ENCODE measurements around the gene MAP3K1. TPM values are rescaled to one million over a fixed set of nuclear protein-coding genes. Genes with fewer than 3 reads are reported as not detected.

MAP3K1 gene
- total RNA-seq, 2 donors from 2014 or later: 31.7 to 40.6 TPM

DNA sequence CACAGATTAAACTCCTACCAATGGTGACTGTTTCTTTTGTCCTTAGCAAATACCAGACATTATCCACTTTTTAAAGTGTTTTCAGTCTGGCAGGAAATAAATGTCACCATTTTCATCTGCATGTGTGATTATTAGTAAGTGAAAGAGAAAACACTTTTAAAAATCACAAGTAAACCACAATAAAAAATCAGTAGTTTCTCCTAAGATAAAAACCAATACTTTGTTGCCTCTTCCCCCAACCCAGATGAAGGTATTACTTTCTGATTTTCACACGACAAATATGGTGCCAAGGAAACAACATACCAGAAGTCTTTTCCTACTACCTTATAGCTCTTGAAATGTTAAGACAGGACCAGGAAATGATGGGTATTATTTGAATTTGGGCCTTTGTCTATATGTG is 11.5 kb upstream of the MAP3K1 start:
- no peak overlapping the region for H3K4me3 ChIP-seq

DNA sequence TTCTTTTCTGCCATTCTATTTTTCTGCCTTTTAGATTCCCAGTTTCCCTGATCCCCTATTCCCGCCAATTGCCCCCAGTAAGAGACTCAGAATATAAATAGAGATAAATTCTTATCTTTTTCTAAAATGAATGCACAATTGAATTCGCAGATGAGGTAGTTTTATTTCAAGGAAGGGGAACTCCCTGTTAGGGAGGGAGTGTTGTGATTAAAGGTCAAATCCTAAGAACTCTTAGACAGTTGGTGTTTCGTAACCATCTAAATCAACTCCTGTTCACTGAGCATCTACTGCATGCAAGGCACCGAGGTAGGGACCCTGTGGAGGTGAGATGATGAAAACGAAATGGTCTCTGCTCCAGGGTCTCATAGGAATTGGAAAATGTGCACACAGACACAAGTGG is 7.7 kb upstream of the MAP3K1 start:
- 88% methylated on average over 5 of the region's 5 CpGs for WGBS
- no peaks in the 10 kb centered on the region for H3K9me3 ChIP-seq
- H3K4me3 ChIP-seq: no peak overlapping the region
- H3K4me1 ChIP-seq (replicated peaks): no peaks in the 10 kb centered on the region
- intact Hi-C loops (cut with DNase I): no loop called here
- no peaks in the 10 kb centered on the region for H3K36me3 ChIP-seq
- H3K27ac ChIP-seq: no peak overlapping the region
- TF ChIP-seq POLR2AphosphoS5 (IDR thresholded peaks at IDR 0.05) (no peak), POLR2A (IDR thresholded peaks at IDR 0.05) (no peak)
- TF ChIP-seq, protein P1, sequence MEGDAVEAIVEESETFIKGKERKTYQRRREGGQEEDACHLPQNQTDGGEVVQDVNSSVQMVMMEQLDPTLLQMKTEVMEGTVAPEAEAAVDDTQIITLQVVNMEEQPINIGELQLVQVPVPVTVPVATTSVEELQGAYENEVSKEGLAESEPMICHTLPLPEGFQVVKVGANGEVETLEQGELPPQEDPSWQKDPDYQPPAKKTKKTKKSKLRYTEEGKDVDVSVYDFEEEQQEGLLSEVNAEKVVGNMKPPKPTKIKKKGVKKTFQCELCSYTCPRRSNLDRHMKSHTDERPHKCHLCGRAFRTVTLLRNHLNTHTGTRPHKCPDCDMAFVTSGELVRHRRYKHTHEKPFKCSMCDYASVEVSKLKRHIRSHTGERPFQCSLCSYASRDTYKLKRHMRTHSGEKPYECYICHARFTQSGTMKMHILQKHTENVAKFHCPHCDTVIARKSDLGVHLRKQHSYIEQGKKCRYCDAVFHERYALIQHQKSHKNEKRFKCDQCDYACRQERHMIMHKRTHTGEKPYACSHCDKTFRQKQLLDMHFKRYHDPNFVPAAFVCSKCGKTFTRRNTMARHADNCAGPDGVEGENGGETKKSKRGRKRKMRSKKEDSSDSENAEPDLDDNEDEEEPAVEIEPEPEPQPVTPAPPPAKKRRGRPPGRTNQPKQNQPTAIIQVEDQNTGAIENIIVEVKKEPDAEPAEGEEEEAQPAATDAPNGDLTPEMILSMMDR (IDR thresholded peaks at IDR 0.05): no peak
- DNase-seq (ENCODE audit: low spot score): no peak
- no peaks in the 10 kb centered on the region for H3K27me3 ChIP-seq (replicated peaks; ENCODE audit: insufficient read depth)

More for the DNA sequence above, 11.5 kb upstream of the MAP3K1 start:
- no peaks in the 10 kb centered on the region for H3K27me3 ChIP-seq (replicated peaks; ENCODE audit: insufficient read depth)
- no peaks in the 10 kb centered on the region for H3K9me3 ChIP-seq
- DNase-seq (ENCODE audit: low spot score): no peak
- no peaks in the 10 kb centered on the region for H3K36me3 ChIP-seq
- TF ChIP-seq POLR2AphosphoS5 (IDR thresholded peaks at IDR 0.05) (no peak), POLR2A (IDR thresholded peaks at IDR 0.05) (no peak)
- TF ChIP-seq, protein P1 (IDR thresholded peaks at IDR 0.05): no peak
- no peak overlapping the region for H3K27ac ChIP-seq
- 85% methylated on average over 1 of the region's 1 CpG for WGBS
- H3K4me1 ChIP-seq (replicated peaks): no peaks in the 10 kb centered on the region
- intact Hi-C loops (cut with DNase I): no loop called here

DNA sequence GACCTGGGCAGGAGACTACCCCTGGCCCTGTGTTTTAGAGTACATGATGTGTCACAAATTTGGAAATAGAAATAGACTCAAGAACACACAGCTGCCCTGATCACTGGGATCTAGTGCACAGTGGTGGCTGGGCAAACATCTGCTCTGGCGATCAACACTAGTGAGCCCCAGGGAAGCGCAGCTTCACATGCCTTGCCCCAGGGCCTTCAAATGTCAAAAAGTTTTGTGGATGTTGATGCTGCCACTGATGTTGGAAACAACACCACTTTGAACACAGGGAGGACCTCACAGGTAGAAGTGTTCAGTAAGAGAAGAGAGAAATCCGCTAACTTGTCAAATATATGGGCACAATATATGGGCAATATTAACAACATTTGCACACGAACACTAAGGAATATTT is 7.1 kb upstream of the MAP3K1 start:
- 96% methylated on average over 4 of the region's 4 CpGs for WGBS
- Histone ChIP-seq H3K36me3 (no peaks in the 10 kb centered on the region), H3K9me3 (no peaks in the 10 kb centered on the region), H3K4me3 (no peak overlapping the region), H3K27ac (no peak overlapping the region), H3K27me3 (replicated peaks; ENCODE audit: insufficient read depth) (no peaks in the 10 kb centered on the region), H3K4me1 (replicated peaks) (no peaks in the 10 kb centered on the region)
- intact Hi-C loops (cut with DNase I): no loop called here
- DNase-seq (ENCODE audit: low spot score): no peak
- TF ChIP-seq POLR2AphosphoS5 (IDR thresholded peaks at IDR 0.05): no peak
- TF ChIP-seq POLR2A (IDR thresholded peaks at IDR 0.05): no peak

DNA sequence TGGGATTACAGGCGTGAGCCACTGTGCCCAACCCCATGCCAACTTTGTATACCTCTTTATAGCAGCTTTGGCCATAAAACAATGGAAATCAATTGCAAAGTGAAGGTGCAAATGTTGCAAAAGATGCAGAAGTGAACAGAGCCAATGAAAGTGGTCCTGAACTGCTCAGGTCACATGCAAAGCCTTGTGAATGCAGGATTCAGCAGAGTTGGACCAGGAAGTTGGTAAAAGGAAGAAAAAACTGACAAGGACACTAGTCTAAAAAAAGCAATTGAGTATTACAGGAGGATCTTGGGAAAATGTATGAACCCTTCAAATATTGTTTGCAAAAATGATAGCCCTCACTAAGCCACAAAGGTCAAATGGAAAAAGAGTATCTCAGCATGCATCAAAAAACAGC is 4.5 kb upstream of the MAP3K1 start:
- no peak overlapping the region for H3K4me3 ChIP-seq

DNA sequence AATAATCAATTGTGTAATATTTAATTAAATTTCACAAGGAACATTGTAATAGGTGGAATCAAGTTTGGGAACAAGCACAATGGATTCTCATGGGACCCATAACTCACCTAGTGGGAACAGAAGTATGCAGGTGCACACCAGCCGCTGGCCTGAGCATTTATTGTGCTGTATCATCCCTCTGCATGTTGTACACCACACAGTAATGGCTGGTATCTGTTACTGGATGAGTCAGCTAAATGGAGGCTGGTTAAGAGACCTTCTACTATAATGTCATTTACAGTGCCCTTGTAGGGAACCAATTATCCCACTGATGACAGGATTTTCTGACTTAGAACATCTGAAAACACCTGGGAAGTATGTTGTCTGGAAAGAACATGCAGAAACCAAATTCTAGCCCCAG is 3.2 kb upstream of the MAP3K1 start:
- Histone ChIP-seq H3K27ac (no peak overlapping the region), H3K4me3 (no peak overlapping the region), H3K36me3 (no peaks in the 10 kb centered on the region), H3K9me3 (no peaks in the 10 kb centered on the region), H3K27me3 (replicated peaks; ENCODE audit: insufficient read depth) (no peaks in the 10 kb centered on the region), H3K4me1 (replicated peaks) (no peaks in the 10 kb centered on the region)
- DNase-seq (ENCODE audit: low spot score): no peak
- no peak for TF ChIP-seq POLR2AphosphoS5 (IDR thresholded peaks at IDR 0.05)
- intact Hi-C loops (cut with DNase I): loop anchor here (10.0 kb wide), 1 partner anchor 337 kb away; no protein-coding TSS in a partner anchor
- 95% methylated on average over 1 of the region's 1 CpG for WGBS

More for the DNA sequence above, 4.5 kb upstream of the MAP3K1 start:
- WGBS: 100% methylated on average over 1 of the region's 1 CpG
- no peaks in the 10 kb centered on the region for H3K9me3 ChIP-seq
- intact Hi-C loops (cut with DNase I): loop anchor here (10.0 kb wide), 1 partner anchor 336 kb away; no protein-coding TSS in a partner anchor
- H3K36me3 ChIP-seq: no peaks in the 10 kb centered on the region
- DNase-seq (ENCODE audit: low spot score): no peak
- no peaks in the 10 kb centered on the region for H3K4me1 ChIP-seq (replicated peaks)
- H3K27ac ChIP-seq: no peak overlapping the region
- no peaks in the 10 kb centered on the region for H3K27me3 ChIP-seq (replicated peaks; ENCODE audit: insufficient read depth)
- TF ChIP-seq POLR2AphosphoS5 (IDR thresholded peaks at IDR 0.05): no peak
- no peak for TF ChIP-seq POLR2A (IDR thresholded peaks at IDR 0.05)
- TF ChIP-seq, protein P1 (IDR thresholded peaks at IDR 0.05): no peak

DNA sequence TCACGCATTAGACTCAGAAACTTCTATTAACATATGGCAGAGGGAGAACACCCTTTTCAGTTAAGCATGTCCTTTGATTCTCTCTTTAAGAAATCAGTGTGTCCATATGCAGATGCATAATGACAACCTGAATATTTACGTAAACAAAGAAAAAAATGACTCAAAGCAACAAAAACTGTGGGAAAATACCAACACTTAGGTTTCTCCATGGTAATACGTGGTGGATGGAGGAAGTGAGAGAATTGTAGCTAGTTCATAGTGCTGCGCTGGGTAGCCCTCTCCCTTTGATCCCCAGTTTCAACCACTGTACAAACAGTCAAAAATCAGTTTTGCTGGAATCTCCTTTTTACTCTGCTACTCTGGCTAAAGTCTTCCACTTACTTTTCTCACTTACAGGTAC is 2.0 kb upstream of the MAP3K1 start:
- Histone ChIP-seq H3K4me3 (no peak overlapping the region), H3K27ac (no peak overlapping the region), H3K9me3 (no peaks in the 10 kb centered on the region), H3K36me3 (no peaks in the 10 kb centered on the region), H3K4me1 (replicated peaks) (no peaks in the 10 kb centered on the region), H3K27me3 (replicated peaks; ENCODE audit: insufficient read depth) (no peaks in the 10 kb centered on the region)
- TF ChIP-seq POLR2A (IDR thresholded peaks at IDR 0.05): no peak
- TF ChIP-seq, protein P1 (IDR thresholded peaks at IDR 0.05): no peak
- no peak for TF ChIP-seq POLR2AphosphoS5 (IDR thresholded peaks at IDR 0.05)
- no peak for DNase-seq (ENCODE audit: low spot score)
- intact Hi-C loops (cut with DNase I): loop anchor here (10.0 kb wide), 1 partner anchor 339 kb away; no protein-coding TSS in a partner anchor
- 91% methylated on average over 4 of the region's 4 CpGs for WGBS

All from prostate gland (tissue), 2 donors.